Uterus (tissue), 4 donors: Measurements from ENCODE around the gene CDHR1. TPM values are rescaled to one million over a fixed set of nuclear protein-coding genes. Genes with fewer than 3 reads are reported as not detected.

ENCODE experiments used
- DNase-seq, 2 donors: peaks; one replicate each; pipeline ENCODE4 v3.0.0-alpha.2; 2019 to 2020
- H3K27ac ChIP-seq, 2 donors: fragments of 200-600 bp; sonication (generic); 1 replicate in 1 of 2; 2 replicates in 1 of 2; pipeline ENCODE4 v1.5.1; 2016 to 2018
- H3K27me3 ChIP-seq, 2 donors: fragments of 200-600 bp; sonication (generic); one replicate each; pipeline ENCODE4 v1.5.1; 2018 to 2019; ENCODE audit warnings: control low read depth in 1 of 2
- H3K36me3 ChIP-seq, 2 donors: fragments of 200-600 bp; sonication (generic); one replicate each; pipeline ENCODE4 v1.5.1; 2019; ENCODE audit warnings: control low read depth in 1 of 2
- H3K4me1 ChIP-seq, 2 donors: fragments of 200-600 bp; sonication (generic); one replicate each; pipeline ENCODE4 v1.5.1; 2018 to 2019; ENCODE audit warnings: control low read depth in 1 of 2
- H3K4me3 ChIP-seq, 2 donors: fragments of 200-600 bp; sonication (generic); 1 replicate in 1 of 2; 2 replicates in 1 of 2; pipeline ENCODE4 v1.5.1; 2018 to 2019; ENCODE audit warnings: mild to moderate bottlenecking in 1 of 2
- H3K9me3 ChIP-seq, 2 donors: fragments of 200-600 bp; sonication (generic); one replicate each; pipeline ENCODE4 v1.5.1; 2019; ENCODE audit warnings: control low read depth in 1 of 2
- CTCF ChIP-seq, 4 experiments: fragments of 200-600 bp in 2 of 4; fragments of 450-650 bp in 2 of 4; sonication (generic) in 2 of 4; IDR thresholded peaks; one replicate each; pipeline ENCODE4 v1.5.1; 2016 to 2019; ENCODE audit warnings: antibody characterized with exemption in 4 of 4, mild to moderate bottlenecking in 2 of 4, moderate library complexity in 1 of 4
- POLR2A ChIP-seq, 2 donors: fragments of 450-650 bp; IDR thresholded peaks; one replicate each; pipeline ENCODE4 v1.6.1; 2016; ENCODE audit warnings: antibody characterized with exemption in 2 of 2, mild to moderate bottlenecking in 1 of 2, moderate library complexity in 1 of 2
- intact Hi-C: fragments of 100-400 bp; cut with DNase I; formaldehyde crosslinking; loops from one replicate; pipeline ENCODE4 v1.15.1; 2023; ENCODE audit warnings: low total_unique reads
- total RNA-seq, 4 donors: library from RNA; depleted of rRNA in 3 of 4; stranded (reverse); fragments of >200 nt in 3 of 4; gene quantifications; one replicate each; pipeline versions ENCODE4 v1.1.0 to v1.2.4, GENCODE V29; 2014 to 2023
- donor health status: DM: yes; HTN: yes; CAD: no.

The CDHR1 gene
- total RNA-seq, 4 donors from 2014 or later = under 0.01 to 1.5 (median 1.0) TPM; not detected in 1

GRCh38 chr10:84262190-84262956, 68.0 kb downstream of the CDHR1 start:
- intact Hi-C loops = loop anchor here (5.0 kb wide), 1 partner anchor 275 kb away; no protein-coding TSS in a partner anchor
- Histone ChIP-seq H3K4me3 (no peak overlapping the region), H3K27me3 (no peaks in the 10 kb centered on the region), H3K4me1 (no peaks in the 10 kb centered on the region), H3K9me3 (no peaks in the 10 kb centered on the region), H3K36me3 (no peaks in the 10 kb centered on the region), H3K27ac (no peak overlapping the region)
- no peak for TF ChIP-seq CTCF (IDR thresholded peaks at IDR 0.05)
- TF ChIP-seq POLR2A (IDR thresholded peaks at IDR 0.05) = no peak
- no peak for DNase-seq

GRCh38 chr10:84263716-84264115, 69.4 kb downstream of the CDHR1 start:
- Histone ChIP-seq H3K9me3 (no peaks in the 10 kb centered on the region), H3K4me3 (no peak overlapping the region), H3K27ac (no peak overlapping the region), H3K4me1 (no peaks in the 10 kb centered on the region), H3K27me3 (no peaks in the 10 kb centered on the region), H3K36me3 (no peaks in the 10 kb centered on the region)
- DNase-seq = no peak
- intact Hi-C loops = loop anchor here (5.0 kb wide), 1 partner anchor 274 kb away; no protein-coding TSS in a partner anchor
- TF ChIP-seq POLR2A (IDR thresholded peaks at IDR 0.05) = no peak
- no peak for TF ChIP-seq CTCF (IDR thresholded peaks at IDR 0.05)

- intact Hi-C loops = loop anchor here (5.0 kb wide), 1 partner anchor 273 kb away; no protein-coding TSS in a partner anchor
- TF ChIP-seq POLR2A (IDR thresholded peaks at IDR 0.05) (no peak), CTCF (IDR thresholded peaks at IDR 0.05) (peak; percentile 76 to 87 (median 78))
- Histone ChIP-seq H3K4me3 (no peak overlapping the region), H3K9me3 (no peaks in the 10 kb centered on the region), H3K4me1 (no peaks in the 10 kb centered on the region), H3K36me3 (no peaks in the 10 kb centered on the region), H3K27ac (no peak overlapping the region), H3K27me3 (no peaks in the 10 kb centered on the region)
- peak; percentile 46 to 57 for DNase-seq
These were observed 70.3 kb downstream of the CDHR1 start for GRCh38 chr10:84264611-84265141.

DNA sequence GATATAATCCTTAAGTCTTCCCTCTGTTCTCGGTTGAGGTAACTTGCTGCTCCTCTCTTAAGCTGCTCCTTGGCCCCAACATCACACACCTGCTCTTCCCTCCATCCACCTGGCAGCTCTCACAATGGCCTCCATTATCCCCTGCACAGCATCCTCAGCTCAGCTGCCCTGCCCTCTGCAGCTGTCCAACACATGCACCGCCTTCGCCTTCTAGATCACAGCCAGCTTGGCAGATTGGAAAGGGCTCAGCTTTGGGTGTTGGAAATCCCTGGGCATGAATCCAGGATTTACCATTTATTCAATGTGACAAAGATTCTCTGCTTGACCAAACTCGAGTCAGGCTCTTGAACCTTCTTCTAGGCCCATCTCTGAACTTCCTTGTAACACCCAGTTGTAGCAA, 71.1 kb downstream of the CDHR1 start:
- H3K36me3 ChIP-seq = no peaks in the 10 kb centered on the region
- no peak overlapping the region for H3K4me3 ChIP-seq
- H3K4me1 ChIP-seq = no peaks in the 10 kb centered on the region
- no peaks in the 10 kb centered on the region for H3K27me3 ChIP-seq
- no peak overlapping the region for H3K27ac ChIP-seq
- no peak for TF ChIP-seq POLR2A (IDR thresholded peaks at IDR 0.05)
- no peak for TF ChIP-seq CTCF (IDR thresholded peaks at IDR 0.05)
- no peaks in the 10 kb centered on the region for H3K9me3 ChIP-seq
- DNase-seq = no peak
- intact Hi-C loops = no loop called here

DNA sequence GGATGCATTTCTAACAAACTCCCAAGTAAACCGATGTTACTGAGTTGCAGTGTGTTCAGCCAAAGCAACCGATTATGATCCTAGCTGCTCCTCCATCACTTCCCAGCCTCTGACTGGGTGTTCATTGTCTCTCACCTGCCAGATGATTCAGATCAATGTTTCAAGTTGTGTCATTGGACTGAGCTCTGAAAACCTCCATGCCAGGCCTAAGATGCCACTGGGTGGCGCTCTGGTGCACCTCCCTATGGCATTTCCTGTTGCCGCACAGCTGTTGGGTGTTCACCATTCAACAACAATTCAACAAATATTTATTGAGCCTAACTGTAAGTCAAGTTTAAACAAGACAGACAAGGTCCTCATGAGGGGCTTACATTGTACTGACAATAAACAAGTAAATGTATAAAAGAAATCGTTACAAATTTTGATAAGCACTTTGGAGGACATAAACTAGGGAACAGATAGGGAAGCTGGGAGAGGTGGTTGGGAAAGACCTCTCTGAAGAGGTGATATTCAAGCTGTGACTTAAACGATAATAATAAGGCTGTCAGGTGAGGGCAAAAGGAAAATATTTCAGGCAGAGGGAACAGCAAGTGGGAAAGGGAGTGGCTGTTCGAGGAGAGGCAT, 73.3 kb downstream of the CDHR1 start:
- Histone ChIP-seq H3K27me3 (no peaks in the 10 kb centered on the region), H3K36me3 (no peaks in the 10 kb centered on the region), H3K4me1 (no peaks in the 10 kb centered on the region), H3K9me3 (no peaks in the 10 kb centered on the region), H3K27ac (no peak overlapping the region), H3K4me3 (no peak overlapping the region)
- TF ChIP-seq POLR2A (IDR thresholded peaks at IDR 0.05) (no peak), CTCF (IDR thresholded peaks at IDR 0.05) (no peak)
- intact Hi-C loops = no loop called here
- DNase-seq = no peak
